Ovary (tissue), 3 donors: ENCODE measurements around the gene CCDC91.
"Not testable (repeated sequence)": the region's sequence is repeated elsewhere in the genome, so short reads cannot be mapped to it uniquely, and the experiment has no call there.

Source experiments
- CTCF ChIP-seq, 3 donors: fragments of 450-650 bp in 2 of 3; fragments of 200-600 bp in 1 of 3; IDR thresholded peaks; one replicate each; pipeline versions ENCODE4 v1.5.1 to v1.8.0; 2016 to 2022; ENCODE audit warnings: antibody characterized with exemption in 3 of 3, mild to moderate bottlenecking in 1 of 3
- EP300 ChIP-seq: sonication (generic); formaldehyde crosslinking; IDR thresholded peaks from one replicate; pipeline ENCODE4 v1.6.1; 2017; ENCODE audit warnings: antibody characterized with exemption
- POLR2A ChIP-seq: fragments of 450-650 bp; IDR thresholded peaks from one replicate; pipeline ENCODE4 v1.6.1; 2017; ENCODE audit warnings: antibody characterized with exemption, mild to moderate bottlenecking, moderate library complexity
- donor health status: DM: no; HTN: no; CAD: no.

GRCh38 chr12:28267920-28268607 is 77.8 kb downstream of the CCDC91 start:
- not testable (repeated sequence) for TF ChIP-seq POLR2A; CTCF (IDR thresholded peaks at IDR 0.05); EP300
